GM21526 (cell line): ENCODE data around the gene NPAS2.

ENCODE experiments used
- ATAC-seq: cut with Tn5 transposase; IDR thresholded peaks from one replicate; pipeline ENCODE4 v1.9.1; 2021; ENCODE audit warnings: moderate library complexity; ENCODE audit not compliant: unreplicated experiment, low FRiP score

Gene NPAS2

DNA sequence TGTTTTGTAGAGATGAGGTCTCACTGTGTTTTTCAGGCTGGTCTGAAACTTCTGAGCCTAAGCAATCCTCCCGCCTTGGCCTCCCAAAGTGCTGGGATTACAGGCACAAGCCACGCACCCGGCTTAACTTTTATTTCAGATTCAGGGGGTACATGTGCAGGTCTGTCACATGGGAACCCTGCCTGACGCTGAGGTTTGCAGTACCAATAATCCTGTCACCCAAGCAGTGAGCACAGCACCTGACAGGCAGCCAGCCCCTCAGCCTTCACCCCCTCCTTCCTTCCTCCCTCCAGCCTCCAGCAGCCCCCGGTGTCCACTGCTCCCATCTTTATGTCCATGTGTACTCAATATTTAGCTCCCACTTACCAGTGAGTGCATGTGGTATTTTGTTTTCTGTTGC is 136.1 kb downstream of the NPAS2 start:
- ATAC-seq = no peak

DNA sequence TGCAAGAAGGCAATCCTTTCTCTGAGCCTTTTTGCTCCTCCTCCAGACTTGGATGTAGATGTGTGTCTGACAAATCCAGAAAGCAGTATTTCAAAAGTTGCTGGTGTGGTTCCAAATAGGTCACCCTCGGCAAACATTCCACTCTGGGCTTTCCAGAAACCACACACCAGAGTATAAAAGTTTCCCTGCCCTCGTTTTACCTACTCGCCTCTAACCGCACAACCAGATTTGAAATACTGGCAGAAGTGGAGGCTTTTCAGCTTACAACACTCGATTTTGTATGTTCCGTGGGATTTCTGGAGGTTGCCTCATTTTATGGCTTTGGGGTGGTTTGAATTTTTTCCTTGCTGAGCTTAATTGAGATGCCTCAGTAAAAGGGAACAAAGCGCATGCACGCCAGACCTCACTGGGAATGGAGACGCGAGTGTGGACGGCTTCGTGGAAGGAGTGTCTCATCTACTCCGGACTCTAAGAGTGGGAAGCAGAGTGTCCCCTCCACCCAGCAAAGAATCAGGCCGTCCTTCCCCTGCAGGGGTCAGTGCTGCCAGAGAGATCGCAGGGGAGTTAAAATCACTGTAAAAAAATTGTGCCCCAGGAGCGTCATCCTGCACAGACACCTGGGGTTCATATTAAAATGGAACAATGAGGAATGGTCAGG is 138.2 kb downstream of the NPAS2 start:
- no peak for ATAC-seq

DNA sequence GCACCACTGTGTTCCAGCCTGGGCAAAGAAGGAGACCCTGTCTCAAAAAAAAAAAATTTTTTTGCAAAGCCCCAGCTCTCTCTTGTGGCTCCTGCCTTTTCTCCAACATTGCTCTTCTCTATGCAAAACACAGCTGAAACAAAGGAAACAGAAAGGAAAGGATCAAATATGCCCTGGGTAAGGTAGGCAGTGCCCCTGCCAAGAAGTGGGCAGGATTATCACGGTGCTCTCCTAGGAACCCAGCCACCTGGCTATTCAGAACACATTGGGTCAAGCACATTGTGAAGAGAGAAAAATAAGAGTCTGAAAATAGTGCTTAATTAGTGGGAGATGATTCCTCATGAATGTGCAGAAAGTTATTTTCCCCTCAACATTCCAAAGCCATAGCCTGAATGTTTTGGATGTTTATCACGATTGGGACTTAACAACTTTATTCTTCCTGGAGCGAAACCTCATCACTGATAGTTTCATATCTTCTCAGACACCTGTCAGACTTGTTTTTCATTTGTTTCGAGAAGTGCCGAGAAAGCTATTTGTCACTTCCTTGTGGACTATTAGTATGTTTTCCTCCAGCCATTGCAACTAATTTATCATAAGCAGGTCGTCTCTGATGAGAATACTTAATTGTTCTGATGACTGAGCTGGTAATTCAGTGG is 139.4 kb downstream of the NPAS2 start:
- no peak for ATAC-seq

DNA sequence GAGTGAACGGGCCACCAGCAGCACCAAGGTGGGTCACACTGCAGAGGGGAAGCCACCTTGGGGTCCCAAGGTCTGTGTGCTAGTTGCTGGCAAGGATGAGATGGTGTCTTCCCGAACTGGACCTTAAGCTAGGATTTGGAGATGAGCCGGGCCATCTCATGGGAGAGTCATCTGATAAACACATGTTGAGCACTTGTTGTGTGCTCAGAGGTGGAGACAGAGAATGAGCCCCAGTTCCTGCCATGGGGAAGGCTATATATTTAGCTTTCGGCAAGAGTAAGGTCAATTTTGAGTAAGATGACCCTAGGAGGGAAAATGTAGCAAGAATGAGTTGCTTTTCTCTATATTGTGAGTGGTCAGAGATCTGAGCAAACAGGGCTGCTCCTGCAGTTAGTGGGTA is 140.7 kb downstream of the NPAS2 start:
- ATAC-seq = no peak

DNA sequence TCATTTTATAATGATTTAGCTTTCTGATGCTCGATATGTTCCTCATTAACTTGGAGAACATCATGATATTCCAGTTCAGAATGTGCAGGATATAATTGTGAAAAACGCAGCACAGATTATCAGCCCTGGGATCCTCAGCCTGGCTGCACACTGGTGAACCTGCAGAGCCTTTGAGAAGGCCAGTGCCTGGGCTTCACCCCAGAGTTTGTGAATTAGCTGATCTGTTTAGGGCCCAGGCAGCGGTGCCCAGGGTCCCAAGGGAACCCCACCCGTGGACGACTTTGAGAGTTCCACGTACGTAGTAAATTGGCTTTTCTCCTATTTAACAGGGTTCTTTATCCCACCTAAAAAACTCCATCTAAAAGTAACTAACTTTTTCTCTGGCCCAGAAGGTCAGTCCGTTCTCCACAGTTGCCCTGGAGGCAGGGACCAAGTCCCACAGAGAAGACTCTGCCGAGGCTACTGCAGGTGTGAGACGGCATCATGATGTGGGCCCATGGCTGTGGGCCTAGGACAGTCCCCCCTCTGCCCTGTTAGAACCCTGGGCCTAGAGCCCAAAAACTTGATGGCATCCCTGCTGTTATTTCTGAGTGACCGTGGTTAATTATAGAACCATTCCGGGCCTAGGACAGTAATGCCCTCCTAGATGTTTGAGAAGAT is 142.6 kb downstream of the NPAS2 start:
- ATAC-seq = no peak

DNA sequence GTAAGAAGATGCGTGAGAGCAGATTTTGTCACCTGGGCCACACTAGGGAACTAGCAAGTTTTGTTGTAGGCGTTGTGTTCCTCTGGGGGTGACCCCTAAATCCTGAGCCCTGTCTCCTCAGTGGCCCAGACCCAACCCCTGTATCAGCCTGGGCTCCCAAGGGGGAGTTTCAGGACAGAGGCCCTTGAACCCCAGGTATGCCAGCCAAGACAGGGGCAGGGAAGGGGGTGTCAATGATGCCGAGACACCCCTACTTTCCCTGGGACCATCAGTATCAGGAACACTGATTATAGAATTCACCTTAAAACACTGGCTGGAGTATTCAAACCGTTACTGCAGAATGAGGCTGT is 143.1 kb downstream of the NPAS2 start:
- no peak for ATAC-seq

DNA sequence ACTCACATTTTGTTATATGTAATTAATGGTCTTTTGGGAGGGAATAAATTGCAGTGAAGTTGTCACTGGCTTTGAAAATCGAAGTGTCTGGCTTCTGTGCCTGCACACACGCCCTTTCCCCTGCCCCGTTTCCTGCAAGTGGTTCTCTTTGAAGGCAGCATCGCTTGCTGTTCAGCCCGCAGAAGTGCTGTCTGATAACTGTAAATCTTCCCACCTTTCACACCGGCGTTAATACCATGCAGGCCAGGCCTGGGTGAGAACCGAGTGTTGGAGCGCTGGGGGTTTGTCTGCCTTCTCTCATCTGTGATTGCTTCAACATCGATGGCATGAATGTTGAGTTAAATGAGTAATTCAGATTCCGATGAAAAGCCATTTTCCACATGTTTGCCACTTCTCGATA is 144.3 kb downstream of the NPAS2 start:
- no peak for ATAC-seq

DNA sequence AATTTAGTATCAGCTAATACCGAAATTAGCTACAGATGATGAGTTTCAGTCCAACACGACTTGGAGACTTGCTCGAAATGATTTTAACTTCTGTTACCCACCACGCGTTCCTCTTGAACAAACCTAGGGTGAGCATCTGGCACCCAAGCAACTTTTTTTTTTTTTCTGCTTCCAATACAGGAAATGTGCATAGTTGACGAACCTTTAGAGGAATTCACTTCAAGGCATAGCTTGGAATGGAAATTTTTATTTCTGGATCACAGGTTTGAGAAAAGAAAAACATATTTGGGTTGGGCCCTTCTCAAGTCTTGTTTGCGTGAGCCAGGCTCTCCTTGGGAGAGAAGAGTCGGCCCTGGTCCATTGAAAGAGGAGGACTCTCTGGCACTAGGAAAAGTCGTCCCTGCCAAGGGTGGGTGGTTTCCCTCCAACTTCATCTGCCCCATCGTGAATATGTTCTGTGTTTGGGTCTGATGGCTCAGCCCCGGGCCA is 144.8 kb downstream of the NPAS2 start:
- ATAC-seq = no peak

DNA sequence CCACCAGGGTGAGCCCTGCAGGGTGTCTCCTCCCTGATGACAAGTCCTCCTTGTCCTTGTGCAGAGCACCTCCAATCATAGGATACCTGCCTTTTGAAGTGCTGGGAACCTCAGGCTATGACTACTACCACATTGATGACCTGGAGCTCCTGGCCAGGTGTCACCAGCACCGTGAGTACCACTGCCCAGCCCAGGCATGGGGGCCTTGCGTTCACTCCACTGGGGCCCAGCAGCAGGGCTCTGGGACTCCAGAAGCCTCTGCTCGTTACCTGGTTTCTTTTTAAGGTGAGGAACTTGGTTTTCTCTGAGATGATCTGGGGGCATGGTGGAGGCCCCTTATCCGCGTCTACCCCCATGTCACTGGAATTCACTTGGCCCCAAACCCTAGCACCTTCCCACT is 145.7 kb downstream of the NPAS2 start:
- ATAC-seq = no peak

DNA sequence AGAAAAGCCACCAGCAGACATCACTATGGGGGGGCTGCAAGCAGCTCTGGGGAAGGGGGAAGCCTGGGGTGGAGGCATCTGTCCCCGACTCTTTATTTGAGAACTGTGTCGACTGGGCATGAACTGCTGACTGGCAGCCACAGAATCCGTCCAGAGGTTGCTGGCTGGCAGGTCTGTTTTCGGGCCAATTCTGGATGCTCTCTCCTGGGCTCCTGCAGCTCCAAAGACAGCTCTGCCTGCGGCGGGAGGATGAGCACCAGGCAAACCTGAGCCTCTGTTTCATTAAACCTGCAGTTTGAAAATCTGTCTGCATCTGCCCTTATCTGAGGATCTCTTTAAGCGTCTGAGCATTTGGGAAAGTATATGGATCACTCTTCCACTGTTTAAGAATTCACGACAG is 147.8 kb downstream of the NPAS2 start:
- ATAC-seq = no peak

DNA sequence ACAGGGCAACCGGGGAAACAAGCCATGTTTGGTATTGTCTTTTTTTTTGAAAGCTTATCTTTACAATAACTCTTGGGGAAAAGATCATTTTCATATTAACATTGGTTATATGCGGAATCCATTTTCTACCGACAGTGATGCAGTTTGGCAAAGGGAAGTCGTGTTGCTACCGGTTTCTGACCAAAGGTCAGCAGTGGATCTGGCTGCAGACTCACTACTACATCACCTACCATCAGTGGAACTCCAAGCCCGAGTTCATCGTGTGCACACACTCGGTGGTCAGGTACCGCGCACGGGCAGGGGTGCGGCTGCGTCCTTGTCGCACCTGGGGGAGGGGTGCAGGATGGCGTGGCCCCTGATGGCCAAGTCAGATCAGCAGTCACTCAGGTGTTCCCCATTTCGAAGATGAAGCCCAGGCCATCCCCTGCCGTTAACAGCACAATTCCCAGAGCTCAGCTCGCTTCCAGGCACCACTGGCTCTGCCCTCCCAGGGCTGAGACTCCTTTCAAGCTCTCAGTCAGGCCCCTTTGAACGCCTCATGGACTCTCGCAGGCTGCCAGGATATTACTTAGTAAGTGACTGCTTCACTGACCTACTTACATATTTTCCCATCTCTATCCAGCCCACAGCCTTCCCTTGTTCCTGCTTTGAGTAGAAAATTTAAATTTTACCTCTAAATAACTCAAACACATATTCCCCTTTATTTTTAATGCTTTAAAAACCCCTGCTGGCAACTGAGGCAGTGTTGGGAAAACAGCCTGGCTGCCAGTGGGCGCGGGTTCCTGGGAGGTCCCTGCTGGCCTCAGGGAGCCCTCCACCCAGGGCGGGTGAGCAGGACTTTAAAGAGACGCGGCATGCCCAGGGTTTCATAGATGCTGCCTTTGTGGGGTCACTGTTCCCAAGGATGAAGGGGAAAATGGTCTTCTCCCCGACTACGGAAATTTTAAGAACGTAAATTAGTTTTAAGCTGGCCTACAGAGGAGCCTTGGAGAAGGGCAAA is 148.5 kb downstream of the NPAS2 start:
- no peak for ATAC-seq

DNA sequence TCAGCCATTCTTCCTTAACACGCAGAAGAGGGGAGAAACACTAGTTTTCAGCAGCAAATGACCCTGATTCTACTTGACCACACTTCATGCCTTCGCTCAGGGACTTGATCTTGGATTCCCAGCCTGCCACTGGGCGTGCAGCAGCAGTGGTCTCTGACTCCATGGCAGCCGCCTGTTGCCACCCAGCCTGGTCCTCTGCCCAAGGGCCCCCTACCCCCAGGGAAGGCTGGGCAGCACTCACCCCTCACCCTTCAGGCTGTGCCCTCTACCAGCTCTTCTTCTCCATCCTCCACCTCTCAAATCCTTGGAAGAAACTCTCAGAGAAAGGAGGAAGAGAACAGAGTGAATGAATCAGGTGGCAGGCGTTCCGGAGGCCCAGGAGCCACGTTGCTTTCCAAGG is 150.1 kb downstream of the NPAS2 start:
- ATAC-seq = no peak

DNA sequence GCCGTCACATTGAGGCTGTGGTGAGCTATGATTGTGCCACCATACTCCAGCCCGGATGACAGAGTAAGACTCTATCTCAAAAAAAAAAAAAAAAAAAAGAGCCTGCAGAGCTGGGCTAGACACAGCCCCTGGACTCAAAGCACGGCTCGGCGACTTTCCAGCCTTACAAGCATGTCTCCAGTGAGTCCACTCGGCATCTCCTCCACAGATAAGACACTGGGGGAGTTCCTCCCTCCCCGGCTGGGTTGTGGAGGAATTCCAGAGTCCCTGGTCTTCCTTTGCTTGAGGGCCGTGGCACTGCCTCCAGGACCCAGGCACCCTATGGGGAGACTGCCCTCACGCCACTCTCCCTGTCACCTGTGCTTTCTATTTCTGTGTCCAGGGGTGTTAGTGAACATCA is 151.3 kb downstream of the NPAS2 start:
- no peak for ATAC-seq

DNA sequence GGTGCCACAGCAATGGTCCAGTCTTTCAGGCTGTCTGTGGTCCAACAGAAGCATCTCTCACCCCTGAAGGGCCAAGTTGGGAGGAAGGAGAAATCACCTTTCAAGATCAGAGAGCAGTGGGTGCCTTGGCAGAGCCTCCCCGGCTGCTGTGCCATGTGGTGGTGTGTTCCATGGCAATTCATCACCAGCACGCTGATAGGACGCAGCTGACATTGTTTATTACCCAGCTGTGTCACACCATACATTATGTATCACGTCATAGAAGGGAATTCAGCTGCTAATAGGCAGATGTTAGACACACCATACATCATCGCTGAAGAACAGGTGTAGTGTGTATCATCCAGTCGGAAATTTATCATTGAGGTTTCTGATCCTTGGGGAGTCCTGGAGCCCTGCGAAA is 152.5 kb downstream of the NPAS2 start:
- ATAC-seq = no peak

DNA sequence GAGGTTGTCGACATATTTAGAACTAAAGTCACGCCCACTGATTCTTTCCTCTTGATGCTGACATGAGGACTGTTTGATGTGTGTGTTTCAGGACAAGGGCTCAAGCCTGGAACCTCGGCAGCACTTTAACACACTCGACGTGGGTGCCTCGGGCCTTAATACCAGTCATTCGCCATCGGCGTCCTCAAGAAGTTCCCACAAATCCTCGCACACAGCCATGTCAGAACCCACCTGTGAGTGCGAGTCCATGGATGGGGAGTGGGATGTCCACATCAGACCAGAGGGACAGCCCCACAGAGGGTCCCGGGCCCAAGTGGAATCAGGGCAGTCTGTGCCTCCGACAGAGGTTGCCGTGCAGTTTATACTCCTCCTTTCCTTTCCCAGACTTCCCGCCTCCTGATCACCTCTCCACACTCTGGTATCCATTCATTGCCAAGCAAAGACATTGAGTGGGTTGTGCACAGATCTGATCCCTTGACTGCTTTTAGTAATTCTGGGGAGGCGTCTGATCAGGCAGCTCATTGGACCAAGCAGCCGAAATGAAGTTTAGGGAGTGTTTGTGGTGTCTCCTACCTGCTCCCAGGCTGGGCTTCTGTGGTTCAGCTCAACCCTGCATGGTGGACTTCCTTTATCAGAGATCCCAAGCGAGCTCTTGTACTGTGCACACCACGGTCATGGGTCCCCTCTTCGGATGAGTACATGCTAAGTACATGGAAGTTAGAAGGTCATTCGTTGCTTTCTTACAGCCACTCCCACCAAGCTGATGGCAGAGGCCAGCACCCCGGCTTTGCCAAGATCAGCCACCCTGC is 155.0 kb downstream of the NPAS2 start:
- ATAC-seq = no peak

DNA sequence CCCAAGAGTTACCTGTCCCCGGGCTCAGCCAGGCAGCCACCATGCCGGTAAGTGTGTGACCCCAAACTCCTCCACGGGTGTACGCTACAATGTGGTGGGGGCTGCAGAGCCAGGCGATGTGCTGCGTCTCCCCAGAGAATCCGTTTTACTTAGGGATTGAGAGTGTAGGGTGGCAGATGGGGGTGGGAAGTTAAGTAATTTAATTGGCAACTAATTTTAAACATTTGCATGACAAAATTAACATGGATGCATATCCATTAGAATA is 155.5 kb downstream of the NPAS2 start:
- no peak for ATAC-seq

DNA sequence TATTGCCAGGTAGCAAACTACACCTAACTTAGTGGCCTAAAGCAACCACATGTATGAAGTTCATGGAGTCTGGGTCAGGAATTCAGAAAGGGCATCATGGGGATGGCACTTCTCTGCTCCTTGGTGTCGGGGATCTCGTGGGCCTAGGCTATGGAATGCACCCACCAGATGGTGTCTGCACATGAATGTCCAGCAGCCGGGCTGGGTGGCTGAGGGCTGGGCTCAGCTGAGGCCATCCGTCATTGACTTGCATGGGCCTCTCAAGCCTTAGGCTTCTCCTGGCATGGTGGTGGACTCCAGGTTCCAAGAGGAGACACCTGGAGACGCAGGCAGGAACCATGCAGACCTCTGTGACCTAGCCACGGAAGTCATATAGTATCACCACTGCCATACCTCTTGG is 156.1 kb downstream of the NPAS2 start:
- ATAC-seq = no peak

DNA sequence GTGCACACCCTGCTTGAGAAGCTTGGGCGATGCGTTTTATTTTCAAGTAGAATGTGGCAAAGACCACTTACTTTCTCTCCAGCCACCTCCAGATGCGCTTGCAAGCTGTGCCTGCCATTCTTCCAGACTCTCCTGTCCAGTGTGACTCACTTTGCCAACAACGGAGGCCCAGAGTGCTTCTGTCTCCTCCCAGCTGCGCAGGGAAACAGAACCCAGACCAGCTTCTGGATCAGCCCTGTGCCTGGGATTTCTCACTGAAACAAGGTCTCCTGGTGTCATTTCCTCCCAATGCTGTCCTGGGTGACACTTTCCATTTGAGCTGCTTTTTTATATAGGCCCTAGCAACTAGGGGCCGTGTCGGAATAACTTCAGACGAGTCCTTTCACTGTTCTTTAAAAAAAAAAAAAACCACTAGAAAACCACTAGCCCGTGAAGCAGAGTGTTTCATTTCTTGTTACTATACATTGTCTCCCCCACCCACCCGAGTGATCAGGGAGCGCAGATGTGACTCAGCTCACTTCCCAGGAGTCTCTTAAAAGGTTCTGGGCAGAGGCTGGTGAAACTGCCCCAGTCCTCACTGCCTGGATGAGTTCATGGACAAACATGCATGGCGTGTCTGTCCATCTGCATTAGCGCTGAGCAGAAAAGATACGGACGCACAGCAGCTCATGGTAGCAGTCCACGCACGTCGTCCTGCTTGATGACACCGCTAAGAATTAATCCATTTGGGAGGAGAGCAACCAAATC is 156.9 kb downstream of the NPAS2 start:
- peak; percentile 88 for ATAC-seq

DNA sequence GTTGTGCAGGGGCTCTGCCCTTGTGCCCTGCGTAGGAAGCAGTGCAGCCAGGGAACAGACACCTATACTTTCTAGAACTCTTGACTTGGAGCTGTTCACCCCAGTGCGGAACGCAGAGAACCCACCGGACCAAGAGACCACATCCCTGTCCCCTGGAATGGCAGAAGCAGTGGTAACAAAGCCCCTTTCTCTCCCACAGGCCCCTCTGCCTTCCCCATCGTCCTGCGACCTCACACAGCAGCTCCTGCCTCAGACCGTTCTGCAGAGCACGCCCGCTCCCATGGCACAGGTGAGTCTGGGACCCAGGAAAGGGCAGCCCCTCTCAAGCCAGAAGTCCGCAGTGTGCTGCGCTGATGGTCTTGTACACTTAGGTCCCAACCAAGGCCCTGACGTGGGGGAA is 157.6 kb downstream of the NPAS2 start:
- no peak for ATAC-seq
